ENCODE data around the gene INTS7.
"Not testable (repeated sequence)": the region's sequence is repeated elsewhere in the genome, so short reads cannot be mapped to it uniquely, and the experiment has no call there.

DNA sequence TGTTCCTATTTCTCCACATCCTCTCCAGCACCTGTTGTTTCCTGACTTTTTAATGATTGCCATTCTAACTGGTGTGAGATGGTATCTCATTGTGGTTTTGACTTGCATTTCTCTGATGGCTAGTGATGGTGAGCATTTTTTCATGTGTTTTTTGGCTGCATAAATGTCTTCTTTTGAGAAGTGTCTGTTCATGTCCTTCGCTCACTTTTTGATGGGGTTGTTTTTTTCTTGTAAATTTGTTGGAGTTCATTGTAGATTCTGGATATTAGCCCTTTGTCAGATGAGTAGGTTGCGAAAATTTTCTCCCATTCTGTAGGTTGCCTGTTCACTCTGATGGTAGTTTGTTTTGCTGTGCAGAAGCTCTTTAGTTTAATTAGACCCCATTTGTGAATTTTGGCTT lies 81.3 kb downstream of the INTS7 start:
- TF ChIP-seq, protein P1, sequence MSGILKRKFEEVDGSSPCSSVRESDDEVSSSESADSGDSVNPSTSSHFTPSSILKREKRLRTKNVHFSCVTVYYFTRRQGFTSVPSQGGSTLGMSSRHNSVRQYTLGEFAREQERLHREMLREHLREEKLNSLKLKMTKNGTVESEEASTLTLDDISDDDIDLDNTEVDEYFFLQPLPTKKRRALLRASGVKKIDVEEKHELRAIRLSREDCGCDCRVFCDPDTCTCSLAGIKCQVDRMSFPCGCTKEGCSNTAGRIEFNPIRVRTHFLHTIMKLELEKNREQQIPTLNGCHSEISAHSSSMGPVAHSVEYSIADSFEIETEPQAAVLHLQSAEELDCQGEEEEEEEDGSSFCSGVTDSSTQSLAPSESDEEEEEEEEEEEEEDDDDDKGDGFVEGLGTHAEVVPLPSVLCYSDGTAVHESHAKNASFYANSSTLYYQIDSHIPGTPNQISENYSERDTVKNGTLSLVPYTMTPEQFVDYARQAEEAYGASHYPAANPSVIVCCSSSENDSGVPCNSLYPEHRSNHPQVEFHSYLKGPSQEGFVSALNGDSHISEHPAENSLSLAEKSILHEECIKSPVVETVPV (CRISPR knock-in tag; IDR thresholded peaks at IDR 0.05) = not testable (repeated sequence)
- not testable (repeated sequence) for TF ChIP-seq ARNTL (CRISPR knock-in tag; IDR thresholded peaks at IDR 0.05; ENCODE audit: borderline replicate concordance, low read depth); RARB (CRISPR knock-in tag; IDR thresholded peaks at IDR 0.05); ISL1 (CRISPR knock-in tag; IDR thresholded peaks at IDR 0.05); ZFP3 (CRISPR knock-in tag; IDR thresholded peaks at IDR 0.05); ZFP30 (CRISPR knock-in tag; IDR thresholded peaks at IDR 0.05); PPARA (CRISPR knock-in tag; IDR thresholded peaks at IDR 0.05; ENCODE audit: borderline replicate concordance); GLIS3 (CRISPR knock-in tag; IDR thresholded peaks at IDR 0.05)
- TF ChIP-seq, protein P2, sequence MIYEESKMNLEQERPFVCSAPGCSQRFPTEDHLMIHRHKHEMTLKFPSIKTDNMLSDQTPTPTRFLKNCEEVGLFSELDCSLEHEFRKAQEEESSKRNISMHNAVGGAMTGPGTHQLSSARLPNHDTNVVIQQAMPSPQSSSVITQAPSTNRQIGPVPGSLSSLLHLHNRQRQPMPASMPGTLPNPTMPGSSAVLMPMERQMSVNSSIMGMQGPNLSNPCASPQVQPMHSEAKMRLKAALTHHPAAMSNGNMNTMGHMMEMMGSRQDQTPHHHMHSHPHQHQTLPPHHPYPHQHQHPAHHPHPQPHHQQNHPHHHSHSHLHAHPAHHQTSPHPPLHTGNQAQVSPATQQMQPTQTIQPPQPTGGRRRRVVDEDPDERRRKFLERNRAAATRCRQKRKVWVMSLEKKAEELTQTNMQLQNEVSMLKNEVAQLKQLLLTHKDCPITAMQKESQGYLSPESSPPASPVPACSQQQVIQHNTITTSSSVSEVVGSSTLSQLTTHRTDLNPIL (CRISPR knock-in tag; IDR thresholded peaks at IDR 0.05; ENCODE audit: low read depth) = not testable (repeated sequence)

Data from SK-N-SH treated with all-trans-retinoic acid at 6 μM for 48 hours (cell line).